Measurements from ENCODE around the gene HCFC1.
A peak's percentile ranks its signal among the peaks of the same experiment; 100 is the strongest.
"Not testable (repeated sequence)": the region's sequence is repeated elsewhere in the genome, so short reads cannot be mapped to it uniquely, and the experiment has no call there.

The HCFC1 gene

DNA sequence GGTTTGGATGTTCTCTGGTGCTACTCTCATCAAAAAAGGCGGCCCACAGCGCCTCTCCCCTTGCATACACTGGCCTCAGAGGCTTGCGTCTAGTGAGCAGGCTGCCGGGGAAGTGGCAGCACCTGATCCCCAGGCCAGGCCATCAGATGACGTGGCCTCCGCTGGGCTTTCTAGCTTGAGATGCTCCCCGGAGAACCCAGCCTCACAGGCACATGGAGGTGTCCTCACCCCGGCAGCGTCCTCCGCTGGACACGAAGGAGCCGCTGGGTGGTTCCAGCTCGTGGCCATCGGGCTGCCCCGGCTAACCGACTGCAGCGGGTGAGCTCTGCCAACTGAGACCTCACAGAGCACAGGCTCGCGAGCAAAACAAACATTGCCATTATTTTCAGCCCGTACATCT is 35.3 kb upstream of the HCFC1 start:
- DNase-seq, result no peak

GRCh38 chrX:154004315-154004714 is 32.7 kb upstream of the HCFC1 start:
- DNase-seq, result peak; percentile 21

DNA sequence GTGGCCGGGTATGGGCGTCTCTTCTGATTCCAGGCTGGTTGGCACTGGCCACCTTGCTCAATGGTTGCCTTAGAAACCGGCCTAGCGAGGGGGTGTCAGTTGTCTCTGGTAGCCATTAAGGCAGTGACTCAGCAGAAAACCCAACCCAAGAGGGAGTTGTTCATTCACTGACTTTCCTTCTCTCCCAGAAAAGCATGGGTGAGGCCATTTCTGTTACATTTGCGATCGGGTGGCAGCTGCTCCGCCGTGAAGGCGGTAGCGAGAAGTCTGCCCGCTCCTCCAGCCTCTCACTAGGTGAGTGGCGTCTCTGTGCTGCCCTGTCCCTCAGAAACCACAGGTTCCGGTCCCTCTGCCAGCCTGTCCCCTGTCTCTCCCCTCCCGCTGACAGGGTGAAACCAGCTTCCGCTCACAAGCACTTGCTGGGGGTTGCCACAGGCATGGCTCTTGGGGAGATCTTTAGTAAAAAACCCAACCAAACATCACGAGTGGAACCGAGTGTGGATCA is 30.6 kb upstream of the HCFC1 start:
- no peak for DNase-seq

- peak; percentile 54 for DNase-seq
Measured at GRCh38 chrX:154000051-154000450, 28.4 kb upstream of the HCFC1 start.

DNA sequence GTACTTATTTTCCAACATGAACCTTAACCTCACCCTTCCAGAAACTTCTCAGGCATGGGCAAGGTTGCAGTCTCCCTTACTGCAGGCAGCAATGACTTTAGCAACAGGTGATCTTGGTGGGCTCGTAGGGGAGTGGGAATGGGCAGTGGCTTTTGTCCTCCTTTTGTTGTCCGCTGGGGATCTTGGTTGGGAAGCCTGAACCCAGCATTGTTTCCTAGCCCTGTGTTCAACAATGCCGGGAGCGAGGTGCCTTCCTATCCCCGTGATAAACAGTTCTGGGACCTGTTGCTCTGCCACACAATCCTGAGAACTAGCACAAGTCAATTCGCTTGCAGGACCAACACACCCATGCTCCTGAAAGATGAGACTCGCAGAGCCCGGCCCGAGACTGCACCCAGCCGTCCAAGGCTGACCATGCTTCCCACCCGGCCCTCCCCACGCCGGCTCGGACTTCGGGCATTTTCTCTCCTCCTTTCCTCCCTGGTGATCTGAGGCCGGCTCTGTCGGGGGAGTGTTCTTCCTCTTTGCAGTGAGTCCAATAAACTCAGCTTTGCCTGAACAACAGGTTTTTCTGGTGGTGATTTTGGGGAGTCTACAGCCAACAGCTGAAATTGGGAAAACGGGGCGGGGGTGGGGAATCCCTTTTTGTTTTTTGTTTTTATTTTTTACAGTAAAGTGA is 27.9 kb upstream of the HCFC1 start:
- no peak for DNase-seq

DNA sequence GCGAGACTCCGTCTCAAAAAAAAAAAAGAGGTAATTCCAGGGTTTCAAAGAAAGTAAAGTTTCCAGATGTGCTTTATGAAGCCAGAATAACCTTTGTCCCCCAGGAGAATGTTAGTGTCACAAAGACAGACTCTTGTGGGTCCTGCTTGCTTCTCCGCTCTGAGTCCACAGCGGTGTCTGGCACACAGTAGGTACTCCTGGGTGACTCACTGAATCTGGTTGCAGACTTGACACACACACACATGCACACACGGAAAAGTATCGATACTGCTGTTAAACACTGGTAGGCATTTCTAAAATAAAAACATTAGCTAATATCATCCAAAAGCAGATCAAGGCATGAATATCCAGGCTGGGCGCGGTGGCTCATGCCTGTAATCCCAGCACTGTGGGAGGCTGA is 23.9 kb upstream of the HCFC1 start:
- no peak for DNase-seq

DNA sequence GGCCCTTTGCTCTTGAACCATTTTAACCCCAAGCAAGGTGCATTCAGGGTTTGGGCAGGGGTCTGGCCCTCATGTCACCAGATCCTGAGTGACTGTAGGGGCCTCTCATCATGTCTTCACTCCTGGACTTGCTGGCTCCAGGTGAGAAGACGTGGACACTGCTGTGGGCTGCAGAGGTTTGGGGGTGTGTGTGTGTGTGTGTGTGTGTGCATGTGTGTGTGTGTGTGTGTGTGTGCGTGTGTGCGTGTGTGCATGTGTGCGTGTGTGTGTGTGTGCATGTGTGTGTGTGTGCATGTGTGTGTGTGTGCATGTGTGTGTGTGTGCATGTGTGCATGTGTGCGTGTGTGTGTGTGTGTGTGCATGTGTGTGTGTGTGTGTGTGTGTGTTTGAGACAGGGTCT is 22.8 kb upstream of the HCFC1 start:
- not testable (repeated sequence) for DNase-seq

GRCh38 chrX:153993978-153994377 is 22.4 kb upstream of the HCFC1 start:
- DNase-seq, result no peak

DNA sequence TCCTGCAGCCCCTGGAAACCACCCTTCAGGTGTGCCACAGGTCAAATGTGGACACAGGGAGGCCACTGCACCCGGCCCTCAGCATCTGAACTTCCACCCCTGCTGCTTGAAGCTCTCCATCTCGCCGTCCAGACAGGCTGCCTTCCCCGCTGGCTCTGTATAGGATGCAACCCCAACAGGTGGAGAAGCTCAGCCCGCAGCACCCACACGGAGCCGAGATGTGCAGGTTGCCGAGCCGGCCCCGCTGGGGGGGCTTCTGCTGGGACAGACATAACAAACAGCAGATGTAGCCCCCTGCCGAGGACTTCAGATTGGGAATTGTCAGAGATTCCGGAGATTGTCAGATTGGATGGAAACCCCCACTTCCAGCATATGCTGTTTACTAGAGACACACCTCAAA is 21.5 kb upstream of the HCFC1 start:
- DNase-seq, result peak; percentile 77

DNA sequence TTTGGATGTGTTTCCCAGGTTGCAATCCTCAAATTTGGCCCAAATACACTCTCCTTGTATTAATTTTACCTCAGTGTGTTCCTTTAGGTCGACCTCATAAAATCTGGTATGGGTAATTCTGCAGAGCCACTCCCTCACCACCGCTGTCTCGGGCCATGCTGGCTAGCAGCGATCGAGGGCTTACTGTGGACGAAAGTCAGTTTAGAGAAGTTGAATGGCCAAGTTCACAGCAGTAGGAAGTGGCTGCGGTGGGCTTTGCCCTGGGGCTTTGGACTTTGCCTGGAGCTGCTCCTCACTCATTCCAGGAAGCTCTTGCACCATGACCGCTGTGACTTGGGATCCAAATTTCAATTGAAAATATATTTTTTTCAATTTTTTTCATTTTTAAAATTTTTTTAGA is 20.6 kb upstream of the HCFC1 start:
- DNase-seq, result no peak

GRCh38 chrX:153991013-153991580 is 19.5 kb upstream of the HCFC1 start:
- no peak for DNase-seq

GRCh38 chrX:153989973-153990655 is 18.5 kb upstream of the HCFC1 start:
- no peak for DNase-seq

DNA sequence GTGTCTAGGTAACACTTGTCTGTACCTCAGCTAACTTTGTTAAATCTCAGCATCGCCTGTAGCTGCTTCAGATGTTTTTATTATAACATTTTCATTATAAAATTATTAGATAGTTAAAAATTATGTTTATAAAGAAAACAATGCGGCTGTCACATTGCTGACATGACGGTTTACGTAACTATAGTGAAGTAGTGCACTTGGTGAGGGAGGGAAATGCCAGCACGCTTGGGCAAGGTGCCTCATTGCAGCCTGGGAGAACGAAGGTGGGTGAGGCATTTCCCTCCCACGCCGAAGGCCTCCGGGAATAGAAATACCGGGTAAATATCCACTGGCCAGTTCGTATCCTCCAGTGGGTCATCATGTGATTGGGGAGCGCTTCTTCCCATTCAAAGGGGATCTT is 16.9 kb upstream of the HCFC1 start:
- no peak for DNase-seq

DNA sequence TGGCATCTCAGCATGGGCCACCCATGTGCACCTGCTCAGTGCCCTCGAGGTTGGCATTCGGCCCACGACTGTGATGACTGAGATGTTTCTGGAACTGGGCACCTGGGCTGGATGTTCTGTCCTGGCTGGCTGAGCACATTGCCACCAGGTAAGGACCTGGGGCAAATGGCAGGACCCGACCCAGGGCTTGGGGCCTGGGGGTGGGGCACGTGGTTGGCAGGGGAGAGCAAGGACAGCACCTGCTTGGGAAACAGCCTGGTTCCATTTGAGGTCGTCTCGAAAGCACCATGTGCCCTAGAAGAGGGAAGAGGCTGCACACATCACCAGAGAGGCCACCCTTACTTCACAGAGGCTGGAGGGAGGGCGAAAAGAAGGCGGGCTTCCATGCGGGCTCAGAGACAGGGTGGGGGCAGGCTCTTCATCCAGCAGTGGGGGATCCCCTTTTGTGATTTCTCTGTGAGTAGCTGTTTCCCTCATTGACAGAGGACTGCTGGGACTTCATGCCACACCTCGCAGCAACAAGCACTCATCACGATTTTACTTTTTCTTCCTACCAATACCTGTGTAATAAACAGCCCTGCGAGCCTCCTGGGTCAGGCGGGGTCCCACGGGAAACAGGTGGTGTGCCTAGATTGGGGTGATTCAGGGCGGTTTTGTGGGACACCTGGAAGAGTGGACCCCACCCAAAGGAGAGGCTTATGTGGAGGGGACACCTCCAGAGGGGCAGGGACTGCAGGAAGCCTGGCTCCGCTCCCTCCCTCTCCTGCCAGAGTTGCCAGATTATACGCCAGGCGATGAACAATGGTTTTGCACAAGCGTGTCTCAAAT is 12.9 kb upstream of the HCFC1 start:
- no peak for DNase-seq

DNA sequence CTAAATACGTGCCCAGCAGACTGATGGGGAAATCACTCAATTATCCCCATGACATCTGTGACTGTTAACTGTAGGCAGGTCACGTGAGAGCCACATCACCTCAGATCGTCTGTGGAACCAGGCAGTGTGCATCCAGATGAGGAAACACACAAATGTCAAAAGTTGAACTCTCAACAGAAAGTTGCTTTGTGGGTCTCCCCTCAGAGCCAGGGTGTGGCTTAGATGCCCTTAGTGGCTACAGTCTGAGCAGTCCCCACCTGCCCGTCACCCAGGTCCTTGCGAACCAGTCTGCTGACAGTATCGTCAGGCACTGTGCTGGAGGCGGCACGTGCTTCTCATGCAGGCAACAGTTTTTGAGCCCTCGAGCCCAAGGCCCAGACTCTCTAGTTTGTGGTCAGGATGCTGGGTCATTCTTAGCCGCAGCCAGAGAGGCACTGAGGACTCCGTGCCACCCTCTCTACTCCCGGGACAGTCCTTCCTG is 11.7 kb upstream of the HCFC1 start:
- DNase-seq, result no peak

DNA sequence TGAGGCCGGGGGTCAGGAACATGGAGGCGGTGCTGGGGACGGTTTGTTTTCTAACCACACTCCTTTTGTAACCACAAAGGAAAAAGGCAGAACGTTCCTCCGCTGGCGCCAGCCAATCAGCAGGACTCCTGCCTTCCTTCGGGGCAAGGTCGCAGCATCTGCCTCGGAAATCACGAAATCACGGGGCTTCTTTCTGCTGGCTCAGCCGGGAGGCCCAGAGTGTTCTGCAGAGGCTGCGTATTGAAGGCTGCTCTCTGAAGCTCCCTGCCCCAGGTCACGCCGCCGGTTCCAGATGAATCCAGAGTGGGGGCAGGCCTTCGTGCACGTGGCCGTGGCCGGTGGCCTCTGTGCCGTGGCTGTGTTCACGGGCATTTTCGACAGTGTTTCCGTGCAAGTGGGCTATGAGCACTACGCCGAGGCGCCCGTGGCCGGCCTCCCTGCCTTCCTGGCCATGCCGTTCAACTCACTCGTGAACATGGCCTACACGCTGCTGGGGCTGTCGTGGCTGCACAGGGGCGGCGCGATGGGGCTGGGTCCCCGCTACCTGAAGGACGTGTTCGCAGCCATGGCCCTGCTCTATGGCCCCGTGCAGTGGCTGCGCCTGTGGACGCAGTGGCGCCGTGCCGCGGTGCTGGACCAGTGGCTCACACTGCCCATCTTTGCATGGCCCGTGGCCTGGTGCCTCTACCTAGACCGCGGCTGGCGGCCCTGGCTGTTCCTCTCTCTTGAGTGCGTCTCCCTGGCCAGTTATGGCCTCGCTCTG is 10.3 kb upstream of the HCFC1 start:
- no peak for DNase-seq

DNA sequence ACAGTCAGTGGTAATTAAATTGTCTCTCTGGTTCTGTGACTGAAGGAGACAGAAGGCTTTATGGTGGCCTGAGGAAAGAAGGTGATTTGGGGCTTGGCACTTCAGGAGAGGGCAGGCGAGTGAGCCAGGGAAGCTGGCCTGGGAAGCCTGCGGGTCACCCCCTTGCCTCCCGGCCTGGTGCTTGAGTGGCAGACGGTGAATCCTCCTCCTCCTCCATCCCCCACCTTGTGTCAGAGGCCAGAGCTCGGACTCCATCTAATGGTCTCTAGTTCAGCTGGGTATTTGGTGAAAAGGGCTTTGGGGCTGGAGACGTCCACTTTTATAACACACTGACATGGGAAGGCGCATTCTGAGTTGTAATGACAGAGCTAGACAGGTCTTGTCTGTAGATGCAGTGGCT is 9.6 kb upstream of the HCFC1 start:
- DNase-seq, result no peak

- DNase-seq, result not testable (repeated sequence)
Measured at GRCh38 chrX:153980394-153980793, 8.8 kb upstream of the HCFC1 start.

GRCh38 chrX:153974726-153975286 is 3.2 kb upstream of the HCFC1 start:
- no peak for DNase-seq

DNA sequence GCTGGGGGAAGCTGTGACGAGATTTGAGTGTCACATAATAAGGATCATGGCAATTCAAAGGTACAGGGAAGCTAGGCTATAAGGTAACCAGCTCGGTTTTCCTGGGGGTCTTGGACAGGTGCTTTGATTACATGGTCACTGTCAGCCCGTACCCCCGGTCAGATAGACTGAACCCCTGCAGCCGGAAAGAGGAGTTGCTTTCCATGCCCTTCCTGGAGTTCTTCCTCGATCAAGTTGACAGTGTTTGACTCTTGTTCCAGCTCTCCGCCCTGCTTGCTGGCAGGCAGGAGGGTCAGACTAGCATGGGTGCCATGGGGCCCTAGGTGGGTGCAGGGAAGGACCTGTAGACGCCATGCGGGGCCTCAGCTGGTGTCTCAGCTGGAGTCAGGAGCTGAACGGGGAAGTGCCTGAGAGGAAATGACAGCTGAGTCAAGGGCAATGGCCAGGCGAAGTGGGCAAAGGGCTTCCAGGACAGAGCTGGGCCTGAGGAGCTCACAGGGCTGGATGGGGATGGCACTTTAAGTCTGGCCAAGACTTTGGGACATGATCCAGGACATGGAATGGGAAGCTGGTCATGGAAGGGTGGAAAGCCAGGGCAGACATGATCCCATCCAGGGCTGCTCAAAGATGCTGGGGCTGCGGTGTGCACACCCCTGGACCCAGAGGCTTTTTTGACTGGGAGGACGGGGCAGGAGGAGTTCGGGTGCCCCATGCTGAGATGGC is 2.5 kb upstream of the HCFC1 start:
- no peak for DNase-seq

Measured in NCI-H2171 (cell line).